Naive thymus-derived CD4-positive, alpha-beta T cell (primary cell): ENCODE data around the gene LMNTD2. TPM values are rescaled to one million over a fixed set of nuclear protein-coding genes. Genes with fewer than 3 reads are reported as not detected.

Experiments used
- ATAC-seq: fragments of 150-1000 bp; cut with Tn5 transposase; 2 replicates; pipeline ENCODE4 v1.10.0; 2021; ENCODE audit warnings: mild to moderate bottlenecking, moderate library complexity
- CTCF ChIA-PET: fragments of 350-600 bp; sonication (Branson Sonifier 250); formaldehyde crosslinking; loops from one replicate; lab custom pipeline; 2021; ENCODE audit warnings: antibody characterized with exemption; lab: Charles Lee
- POLR2A ChIA-PET: fragments of 350-600 bp; sonication (Branson Sonifier 250); formaldehyde crosslinking; loops from one replicate; lab custom pipeline; 2021; ENCODE audit warnings: antibody characterized with exemption, inconsistent platforms; lab: Charles Lee
- DNase-seq, 9 donors: peaks; one replicate each; pipeline versions ENCODE4 v3.0.0 to v3.0.0-alpha.2; 2020 to 2022; ENCODE audit warnings: mixed read lengths in 1 of 9
- H3K27ac ChIP-seq: one replicate; pipeline ENCODE4 v1.7.0; 2013; ENCODE audit warnings: mild to moderate bottlenecking, low read depth, low read length, moderate library complexity
- H3K27me3 ChIP-seq, 2 donors: one replicate each; pipeline ENCODE4 v1.7.0; 2013; ENCODE audit warnings: low read length in 2 of 2, mild to moderate bottlenecking in 2 of 2, moderate library complexity in 2 of 2; ENCODE audit not compliant: control insufficient read depth in 2 of 2, insufficient read depth in 2 of 2
- H3K36me3 ChIP-seq, 3 experiments: 1 replicate in 2 of 3; 2 replicates in 1 of 3; pipeline ENCODE4 v1.7.0; 2013; ENCODE audit warnings: low read length in 3 of 3, mild to moderate bottlenecking in 3 of 3, moderate library complexity in 1 of 3; ENCODE audit not compliant: insufficient read depth in 3 of 3, control insufficient read depth in 2 of 3
- H3K4me1 ChIP-seq, 2 donors: one replicate each; pipeline ENCODE4 v1.7.0; 2013; ENCODE audit warnings: low read length in 2 of 2, mild to moderate bottlenecking in 2 of 2, moderate library complexity in 1 of 2; ENCODE audit not compliant: control insufficient read depth in 2 of 2, insufficient read depth in 2 of 2
- H3K4me3 ChIP-seq: 2 replicates; pipeline ENCODE4 v1.7.0; 2013; ENCODE audit warnings: mild to moderate bottlenecking, low read length
- H3K9me3 ChIP-seq, 3 experiments: 1 replicate in 2 of 3; 2 replicates in 1 of 3; pipeline ENCODE4 v1.7.0; 2013; ENCODE audit warnings: low read length in 3 of 3; ENCODE audit not compliant: control insufficient read depth in 2 of 3
- H3K27ac Mint-ChIP-seq, 9 donors: one replicate each; pipeline ENCODE4 v1.8.0; 2020 to 2022; ENCODE audit warnings: mixed read lengths in 9 of 9, mild to moderate bottlenecking in 8 of 9, moderate library complexity in 5 of 9, inconsistent platforms in 2 of 9
- H3K27me3 Mint-ChIP-seq, 5 donors: one replicate each; pipeline ENCODE4 v1.8.0; 2021 to 2022; ENCODE audit warnings: mixed read lengths in 5 of 5, mild to moderate bottlenecking in 1 of 5
- H3K36me3 Mint-ChIP-seq, 5 donors: one replicate each; pipeline ENCODE4 v1.8.0; 2020 to 2022; ENCODE audit warnings: mixed read lengths in 5 of 5, mild to moderate bottlenecking in 3 of 5, inconsistent platforms in 1 of 5
- H3K4me1 Mint-ChIP-seq, 7 donors: one replicate each; pipeline ENCODE4 v1.8.0; 2020 to 2022; ENCODE audit warnings: mixed read lengths in 7 of 7, mild to moderate bottlenecking in 3 of 7, inconsistent platforms in 1 of 7
- H3K4me3 Mint-ChIP-seq, 10 donors: one replicate each; pipeline ENCODE4 v1.8.0; 2020 to 2022; ENCODE audit warnings: mild to moderate bottlenecking in 10 of 10, mixed read lengths in 10 of 10, moderate library complexity in 6 of 10, inconsistent platforms in 2 of 10
- H3K9me3 Mint-ChIP-seq, 11 donors: one replicate each; pipeline ENCODE4 v1.8.0; 2020 to 2022; ENCODE audit warnings: mixed read lengths in 11 of 11, mild to moderate bottlenecking in 4 of 11, inconsistent platforms in 1 of 11, moderate library complexity in 1 of 11
- intact Hi-C, 2 donors: fragments of 100-400 bp; cut with micrococcal nuclease; formaldehyde crosslinking; loops; one replicate each; pipeline ENCODE4 v1.15.1; 2023
- polyA plus RNA-seq, 2 donors: library from polyadenylated mRNA; unstranded; fragments of 300-500 nt; fragmentation: Illumina TruSeq; gene quantifications; one replicate each; pipeline ENCODE4 v1.2.3, GENCODE V29; 2021
- total RNA-seq, 6 experiments: library from RNA in 5 of 6; stranded (reverse) in 5 of 6; gene quantifications; 1 replicate in 5 of 6; 2 replicates in 1 of 6; pipeline ENCODE4 v1.2.3 and lab custom pipeline; 2021 to 2026

Gene LMNTD2, protein sequence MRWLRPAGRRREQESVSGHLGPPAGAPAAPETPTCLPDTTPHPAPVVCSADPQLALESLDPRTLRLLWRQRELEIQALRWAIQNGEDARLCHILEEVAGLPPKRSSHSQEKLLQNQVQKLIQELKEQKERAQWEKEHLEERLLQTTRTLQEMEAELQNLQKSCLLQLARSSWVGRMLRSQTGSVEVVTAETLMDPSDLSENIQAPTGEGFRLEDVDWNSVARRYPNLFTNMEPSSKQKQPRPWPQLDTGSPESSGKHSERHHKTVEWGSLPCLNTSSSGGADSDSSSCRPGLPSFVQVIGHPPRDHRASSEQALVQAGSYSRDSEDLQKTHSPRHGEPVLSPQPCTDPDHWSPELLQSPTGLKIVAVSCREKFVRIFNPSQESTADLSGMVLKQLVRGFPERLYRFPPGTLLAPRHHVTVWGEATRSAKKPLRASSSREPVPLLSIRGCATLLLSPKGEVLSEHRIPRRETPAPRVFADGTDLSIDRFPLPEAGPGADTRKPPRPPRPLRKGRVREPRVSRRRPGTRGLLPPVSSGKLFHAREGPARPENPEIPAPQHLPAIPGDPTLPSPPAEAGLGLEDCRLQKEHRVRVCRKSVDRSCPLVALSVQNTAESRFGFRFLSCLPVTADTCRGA
- total RNA-seq, result 10 to 100 TPM in 2 of 5 experiments, 1 to 10 TPM in 3; 2.8 to 14.7 (median 9.6) TPM
- polyA plus RNA-seq, result 1 to 10 TPM; 2.3 to 3.6 TPM
- total RNA-seq (lab: John Stamatoyannopoulos, UW), result 6.1 reads per million, percentile 27 among the genes with 10 or more reads in this experiment

DNA sequence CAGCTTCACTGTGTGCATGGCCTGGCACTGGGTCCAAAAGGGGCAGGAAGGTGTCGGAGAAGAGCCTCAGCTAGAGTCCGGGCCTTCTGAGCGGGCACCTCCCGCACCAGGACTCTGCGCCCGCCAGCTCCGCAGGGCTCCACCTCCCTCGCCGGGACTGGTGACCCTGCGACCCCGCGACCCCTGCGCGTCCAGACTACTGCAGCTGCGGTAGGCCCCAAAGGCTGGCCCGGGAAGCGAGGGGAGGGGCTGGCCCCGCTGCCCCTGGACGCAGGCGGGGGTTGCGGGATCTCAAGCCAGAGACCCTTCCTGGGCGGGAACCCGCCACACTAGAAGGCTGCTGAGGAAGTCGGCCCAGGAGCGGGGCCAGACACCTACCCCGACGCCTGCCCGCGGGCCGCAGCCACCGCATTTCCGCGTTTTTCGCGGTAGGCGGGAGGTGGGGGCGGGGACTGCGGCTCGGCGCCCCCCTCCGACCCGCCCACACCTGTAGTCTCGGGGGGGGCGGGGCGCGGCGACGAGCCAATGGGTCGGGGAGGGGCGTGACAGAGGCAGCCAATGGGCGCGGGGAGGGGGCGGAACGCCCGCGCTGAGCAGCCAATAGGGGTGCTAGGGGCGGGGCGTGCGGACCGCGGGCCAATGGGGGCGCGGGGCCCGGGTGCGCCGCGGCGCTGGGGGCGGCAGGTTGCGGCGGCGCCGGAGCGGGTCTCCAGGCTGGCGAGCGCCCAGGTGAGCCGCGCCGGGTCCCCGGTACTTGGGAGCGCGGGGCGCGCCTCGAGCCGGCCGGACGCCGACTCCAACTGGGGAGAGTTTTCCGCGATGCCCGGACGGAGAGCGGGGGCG is at the start of gene LMNTD2, which contains the start of gene RASSF7:
TSS of gene LMNTD2 (minus strand) at position 434 of the 843 bp plus-strand sequence. CDS start at position 412, 22 bp downstream.
TSS of gene RASSF7 (plus strand) at position 666 of the 843 bp plus-strand sequence. CDS start 799 bp downstream, outside the sequence.
- ATAC-seq, result peak; percentile 98
- Histone ChIP-seq H3K4me3 (peak within 1 kb of the TSS; percentile 68), H3K27ac (peak within 1 kb of the TSS; percentile 82), H3K36me3 (peaks cover 0 to 14% (median 0%) of the 10 kb centered on the region in 3 experiments), H3K27me3 (no peaks in the 10 kb centered on the region), H3K4me1 (peaks cover 14 to 17% of the 10 kb centered on the region in 2 donors), H3K9me3 (no peaks in the 10 kb centered on the region)
- ChIA-PET CTCF (interaction anchor here (1.0 kb wide), 1 partner anchor 187 kb away, joined by 3 read pairs; the partner anchor contains the start of gene TALDO1), POLR2A (interaction anchor here (0.6 to 9.5 kb wide), 11 partner anchors 9 to 271 kb away, joined by 3 to 68 read pairs (median 4); partner anchors contain the start of genes IRF7, PHRF1 and RNH1)
- Mint-ChIP-seq H3K4me1 (peaks cover 4 to 17% (median 9%) of the 10 kb centered on the region in 7 donors), H3K27ac (peak within 1 kb of the TSS; percentile 35 to 93 (median 84)), H3K36me3 (peaks cover 0 to 5% (median 0%) of the 10 kb centered on the region in 5 donors), H3K27me3 (peaks cover 0 to 18% (median 0%) of the 10 kb centered on the region in 5 donors), H3K9me3 (no peaks in the 10 kb centered on the region), H3K4me3 (peak within 1 kb of the TSS; percentile 78 to 94 (median 89))
- intact Hi-C loops, result loop anchor here (1.0 to 10.0 kb wide), 11 partner anchors 8 to 236 kb away; partner anchors contain the start of genes LRRC56 (in 2 of the 2), PHRF1 (in 2 of the 2), CEND1 (in 1 of the 2) and DEAF1 (in 1 of the 2)
- DNase-seq, result peak; percentile 89 to 98 (median 94)

- Histone ChIP-seq H3K4me3 (no peak overlapping the region), H3K4me1 (peaks cover 7 to 13% of the 10 kb centered on the region in 2 donors), H3K36me3 (peaks cover 0 to 90% (median 35%) of the 10 kb centered on the region in 3 experiments), H3K9me3 (no peaks in the 10 kb centered on the region), H3K27me3 (no peaks in the 10 kb centered on the region), H3K27ac (no peak overlapping the region)
- Mint-ChIP-seq H3K4me3 (no peak overlapping the region), H3K9me3 (no peaks in the 10 kb centered on the region), H3K36me3 (peaks cover 0 to 16% (median 5%) of the 10 kb centered on the region in 5 donors), H3K27me3 (no peaks in the 10 kb centered on the region), H3K27ac (no peak overlapping the region), H3K4me1 (peaks cover 0 to 12% (median 8%) of the 10 kb centered on the region in 7 donors)
- ChIA-PET POLR2A (no interaction called here), CTCF (no interaction called here)
- intact Hi-C loops, result no loop called here
- ATAC-seq (no peak), DNase-seq (peak in 1 of 9 donors; percentile 21)
These were observed 48.8 kb upstream of the LMNTD2 start for GRCh38 chr11:609341-609811.

DNA sequence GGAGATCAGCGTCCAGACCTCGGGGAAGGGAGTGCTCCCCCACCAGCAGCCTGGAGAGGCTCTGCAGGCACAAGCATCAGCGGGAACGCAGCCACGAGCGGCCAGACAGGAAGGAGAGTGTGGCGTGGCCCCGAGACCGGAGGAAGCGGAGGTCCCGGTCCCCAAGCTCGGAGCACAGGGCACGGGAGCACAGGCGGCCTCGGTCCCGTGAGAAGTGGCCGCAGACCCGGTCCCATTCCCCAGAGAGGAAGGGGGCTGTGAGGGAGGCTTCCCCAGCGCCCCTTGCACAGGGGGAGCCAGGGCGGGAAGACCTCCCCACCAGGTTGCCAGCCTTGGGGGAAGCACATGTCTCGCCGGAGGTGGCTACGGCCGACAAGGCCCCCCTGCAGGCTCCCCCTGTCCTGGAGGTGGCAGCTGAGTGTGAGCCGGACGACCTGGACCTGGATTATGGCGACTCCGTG is 48.3 kb upstream of the LMNTD2 start:
- peaks cover 0 to 20% (median 5%) of the 10 kb centered on the region in 5 donors for H3K36me3 Mint-ChIP-seq
- H3K9me3 ChIP-seq, result no peaks in the 10 kb centered on the region
- DNase-seq (peak in 1 of 9 donors; percentile 22), ATAC-seq (no peak)
- H3K4me3 ChIP-seq, result no peak overlapping the region
- no peaks in the 10 kb centered on the region for H3K9me3 Mint-ChIP-seq
- H3K36me3 ChIP-seq, result peaks cover 0 to 95% (median 37%) of the 10 kb centered on the region in 3 experiments
- no peaks in the 10 kb centered on the region for H3K27me3 Mint-ChIP-seq
- H3K27ac Mint-ChIP-seq, result peak overlapping the region in 2 of 9 donors; percentile 56 to 83
- peaks cover 2 to 8% of the 10 kb centered on the region in 2 donors for H3K4me1 ChIP-seq
- ChIA-PET CTCF (interaction anchor here (1.0 kb wide), 1 partner anchor 53 kb away, joined by 3 read pairs; no protein-coding TSS in a partner anchor), POLR2A (interaction anchor here (0.6 to 1.1 kb wide), 2 partner anchors 51 to 352 kb away, joined by 4 to 6 read pairs; no protein-coding TSS in a partner anchor)
- no peak overlapping the region for H3K27ac ChIP-seq
- H3K4me1 Mint-ChIP-seq, result peaks cover 0 to 9% (median 5%) of the 10 kb centered on the region in 7 donors
- no peaks in the 10 kb centered on the region for H3K27me3 ChIP-seq
- no peak overlapping the region for H3K4me3 Mint-ChIP-seq
- intact Hi-C loops, result no loop called here

DNA sequence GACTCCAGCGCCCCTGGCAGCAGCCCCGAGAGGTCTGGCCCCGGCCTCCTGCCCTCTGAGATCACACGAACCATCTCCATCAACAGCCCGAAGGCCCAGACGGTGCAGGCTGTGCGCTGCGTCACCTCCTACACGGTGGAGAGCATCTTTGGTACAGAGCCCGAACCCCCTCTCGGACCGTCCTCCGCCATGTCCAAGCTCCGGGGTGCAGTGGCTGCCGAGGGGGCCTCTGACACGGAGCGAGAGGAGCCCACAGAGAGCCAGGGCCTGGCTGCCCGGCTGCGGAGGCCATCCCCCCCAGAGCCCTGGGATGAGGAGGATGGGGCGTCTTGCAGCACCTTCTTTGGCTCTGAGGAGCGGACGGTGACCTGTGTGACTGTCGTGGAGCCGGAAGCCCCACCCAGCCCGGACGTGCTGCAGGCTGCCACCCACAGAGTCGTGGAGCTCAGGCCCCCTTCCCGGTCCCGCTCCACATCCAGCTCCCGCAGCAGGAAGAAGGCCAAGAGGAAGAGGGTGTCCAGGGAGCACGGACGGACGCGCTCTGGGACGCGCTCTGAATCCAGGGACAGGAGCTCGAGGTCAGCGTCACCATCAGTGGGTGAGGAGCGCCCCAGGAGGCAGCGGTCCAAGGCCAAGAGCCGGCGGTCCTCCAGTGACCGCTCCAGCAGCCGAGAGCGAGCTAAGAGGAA is 47.6 kb upstream of the LMNTD2 start:
- DNase-seq (no peak), ATAC-seq (no peak)
- H3K4me1 ChIP-seq, result peaks cover 0 to 2% of the 10 kb centered on the region in 2 donors
- no peak overlapping the region for H3K4me3 ChIP-seq
- Mint-ChIP-seq H3K4me1 (peaks cover 0 to 9% (median 5%) of the 10 kb centered on the region in 7 donors), H3K27ac (peak overlapping the region in 3 of 9 donors; percentile 18 to 83 (median 56)), H3K4me3 (no peak overlapping the region), H3K27me3 (no peaks in the 10 kb centered on the region), H3K9me3 (no peaks in the 10 kb centered on the region), H3K36me3 (peaks cover 0 to 21% (median 5%) of the 10 kb centered on the region in 5 donors)
- intact Hi-C loops, result no loop called here
- no peaks in the 10 kb centered on the region for H3K9me3 ChIP-seq
- POLR2A ChIA-PET, result interaction anchor here (0.6 to 1.1 kb wide), 2 partner anchors 50 to 351 kb away, joined by 4 to 6 read pairs; no protein-coding TSS in a partner anchor
- CTCF ChIA-PET, result interaction anchor here (1.0 kb wide), 1 partner anchor 54 kb away, joined by 3 read pairs; no protein-coding TSS in a partner anchor
- no peak overlapping the region for H3K27ac ChIP-seq
- H3K36me3 ChIP-seq, result peaks cover 0 to 98% (median 39%) of the 10 kb centered on the region in 3 experiments
- H3K27me3 ChIP-seq, result no peaks in the 10 kb centered on the region

DNA sequence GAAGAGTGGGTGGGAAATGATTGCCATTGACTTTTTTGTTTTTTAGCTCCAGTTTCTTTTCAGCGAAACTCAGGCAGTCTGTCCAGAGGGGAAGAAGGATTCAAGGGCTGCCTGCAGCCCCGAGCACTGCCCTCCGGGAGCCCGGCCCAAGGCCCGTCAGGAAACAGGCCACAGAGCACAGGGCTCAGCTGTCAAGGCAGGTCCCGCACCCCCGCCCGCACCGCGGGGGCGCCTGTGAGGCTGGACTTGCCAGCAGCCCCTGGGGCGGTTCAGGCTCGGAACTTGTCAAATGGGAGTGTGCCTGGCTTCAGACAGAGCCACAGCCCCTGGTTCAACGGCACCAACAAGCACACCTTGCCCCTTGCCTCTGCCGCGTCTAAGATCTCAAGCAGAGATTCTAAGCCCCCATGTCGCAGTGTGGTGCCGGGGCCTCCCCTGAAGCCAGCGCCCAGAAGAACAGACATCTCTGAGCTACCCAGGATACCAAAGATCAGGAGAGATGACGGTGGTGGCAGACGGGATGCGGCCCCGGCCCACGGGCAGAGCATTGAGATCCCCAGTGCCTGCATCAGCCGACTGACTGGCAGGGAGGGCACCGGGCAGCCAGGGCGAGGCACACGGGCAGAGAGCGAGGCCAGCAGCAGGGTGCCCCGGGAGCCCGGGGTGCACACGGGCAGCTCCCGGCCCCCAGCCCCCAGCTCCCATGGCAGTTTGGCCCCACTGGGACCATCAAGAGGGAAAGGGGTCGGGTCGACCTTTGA is 46.7 kb upstream of the LMNTD2 start:
- H3K4me3 ChIP-seq, result no peak overlapping the region
- H3K4me1 ChIP-seq, result no peaks in the 10 kb centered on the region
- Mint-ChIP-seq H3K36me3 (peaks cover 0 to 22% (median 5%) of the 10 kb centered on the region in 5 donors), H3K27ac (peak overlapping the region in 1 of 9 donors; percentile 42), H3K4me3 (no peak overlapping the region), H3K27me3 (no peaks in the 10 kb centered on the region), H3K9me3 (no peaks in the 10 kb centered on the region), H3K4me1 (peaks cover 0 to 5% (median 2%) of the 10 kb centered on the region in 7 donors)
- H3K36me3 ChIP-seq, result peaks cover 0 to 98% (median 35%) of the 10 kb centered on the region in 3 experiments
- CTCF ChIA-PET, result no interaction called here
- ATAC-seq (no peak), DNase-seq (no peak)
- intact Hi-C loops, result no loop called here
- no peaks in the 10 kb centered on the region for H3K27me3 ChIP-seq
- POLR2A ChIA-PET, result no interaction called here
- H3K9me3 ChIP-seq, result no peaks in the 10 kb centered on the region
- no peak overlapping the region for H3K27ac ChIP-seq
